GM04503 (cell line): ENCODE measurements around the gene MDP1.
"Not testable (repeated sequence)": the region's sequence is repeated elsewhere in the genome, so short reads cannot be mapped to it uniquely, and the experiment has no call there.

Experiments
- DNase-seq: peaks from one replicate; pipeline ENCODE4 v3.0.0-alpha.2; 2012; ENCODE audit warnings: low read depth

MDP1 gene

DNA sequence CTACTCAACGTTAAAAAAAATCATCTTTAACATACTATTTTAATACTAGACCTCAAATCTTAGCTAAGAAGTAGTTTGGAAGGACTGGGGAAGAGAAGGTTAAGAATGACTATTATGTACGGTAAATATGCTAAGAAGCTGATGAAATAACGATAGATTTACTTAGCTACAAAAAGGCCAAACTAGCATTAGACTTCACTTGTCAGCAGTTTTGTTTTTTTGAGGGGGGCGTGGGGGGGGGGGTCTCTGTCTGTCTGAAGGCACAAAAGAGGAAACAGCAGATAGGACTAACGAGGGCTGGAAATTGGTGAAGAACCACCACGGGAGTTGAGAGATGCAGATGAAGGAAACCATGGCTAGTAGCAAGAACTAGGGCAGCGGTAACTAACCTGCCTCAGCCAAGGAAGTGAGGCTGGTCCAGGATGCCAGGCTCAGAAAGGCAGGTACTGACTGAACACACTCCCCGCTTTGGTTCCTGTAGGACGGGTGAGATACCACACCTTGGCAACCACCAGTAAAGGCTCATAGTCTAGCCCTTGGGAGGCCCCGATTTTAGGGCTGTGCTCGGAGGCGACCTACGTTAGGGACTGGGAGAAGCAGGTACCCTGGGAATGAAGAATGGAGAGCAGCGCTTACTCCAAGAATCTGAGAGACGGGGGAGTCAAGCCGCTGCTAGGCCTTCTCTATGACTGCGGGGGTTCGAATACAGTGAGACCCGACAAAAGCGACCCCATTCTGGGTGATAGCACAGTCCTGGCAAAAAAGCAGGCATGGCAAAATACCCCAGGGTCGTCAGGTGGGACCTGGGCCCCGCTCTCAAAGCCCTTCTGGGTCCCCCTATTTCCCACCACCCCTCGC, 15.6 kb upstream of the MDP1 start:
- DNase-seq: no peak

DNA sequence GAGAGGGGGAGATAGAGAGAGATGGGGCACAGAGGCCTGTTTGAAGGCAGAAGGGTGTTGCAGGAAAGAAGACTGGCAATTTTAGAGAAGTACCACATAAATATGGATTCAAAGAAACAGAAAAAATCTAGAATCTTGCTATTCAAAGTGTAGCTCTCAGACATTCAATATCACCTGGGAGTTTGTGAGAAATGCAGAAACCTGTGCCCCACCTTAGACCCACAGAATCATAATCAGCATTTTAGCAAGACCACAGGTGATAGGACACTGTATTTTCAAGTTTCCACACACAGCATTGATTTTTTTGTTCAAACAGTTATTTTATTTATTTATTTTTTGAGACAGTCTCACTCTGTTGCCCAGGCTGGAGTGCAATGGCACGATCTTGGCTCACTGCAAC, 13.0 kb upstream of the MDP1 start:
- no peak for DNase-seq

- no peak for DNase-seq
These were observed 10.6 kb upstream of the MDP1 start for GRCh38 chr14:24226473-24226872.

DNA sequence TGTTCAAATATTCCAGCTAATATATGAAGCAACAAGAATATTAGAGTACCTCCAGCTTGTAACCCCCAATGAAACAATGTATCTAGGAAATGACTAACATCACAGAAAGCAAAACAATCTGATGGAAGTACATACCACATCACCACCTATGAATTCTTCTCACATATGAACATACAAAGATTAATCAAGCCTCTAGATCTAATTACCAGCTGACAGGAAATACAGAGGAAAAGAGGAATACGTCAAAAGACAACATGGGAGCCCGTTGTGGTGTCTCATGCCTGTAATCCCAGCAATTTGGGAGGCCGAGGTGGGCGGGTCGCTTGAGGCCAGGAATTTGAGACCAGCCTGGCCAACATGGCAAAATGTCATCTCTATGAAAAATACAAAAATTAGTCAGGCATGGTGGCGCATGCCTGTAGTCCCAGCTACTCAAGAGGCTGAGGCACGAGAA, 8.8 kb upstream of the MDP1 start:
- peak; percentile 85 for DNase-seq

GRCh38 chr14:24222987-24223386, 7.1 kb upstream of the MDP1 start:
- DNase-seq: not testable (repeated sequence)

- DNase-seq: no peak
These were observed 3.7 kb upstream of the MDP1 start for GRCh38 chr14:24219521-24219920.

- no peak for DNase-seq
These were observed 3.2 kb upstream of the MDP1 start for GRCh38 chr14:24219080-24219479.

GRCh38 chr14:24216876-24217275, 1.0 kb upstream of the MDP1 start:
- not testable (repeated sequence) for DNase-seq

- no peak for DNase-seq
These were observed 456 bp upstream of the MDP1 start for GRCh38 chr14:24216345-24216699.

- no peak for DNase-seq
These were observed 1.8 kb downstream of the MDP1 start for GRCh38 chr14:24213866-24214662.

GRCh38 chr14:24212924-24213865, 2.7 kb downstream of the MDP1 start, which contains the start of gene CHMP4A:
CHMP4A (minus strand) TSS chr14:24213488; CDS start chr14:24213439, 49 bp downstream.
- peak; percentile 88 for DNase-seq

GRCh38 chr14:24211311-24211710, 4.6 kb downstream of the MDP1 start:
- DNase-seq: no peak

- no peak for DNase-seq
These were observed 8.2 kb downstream of the MDP1 start for GRCh38 chr14:24207625-24208024.

GRCh38 chr14:24207104-24207551, 8.7 kb downstream of the MDP1 start:
- no peak for DNase-seq

- DNase-seq: no peak
These were observed 9.4 kb downstream of the MDP1 start for GRCh38 chr14:24206260-24207103.

GRCh38 chr14:24204163-24205146, 11.4 kb downstream of the MDP1 start:
- no peak for DNase-seq

DNA sequence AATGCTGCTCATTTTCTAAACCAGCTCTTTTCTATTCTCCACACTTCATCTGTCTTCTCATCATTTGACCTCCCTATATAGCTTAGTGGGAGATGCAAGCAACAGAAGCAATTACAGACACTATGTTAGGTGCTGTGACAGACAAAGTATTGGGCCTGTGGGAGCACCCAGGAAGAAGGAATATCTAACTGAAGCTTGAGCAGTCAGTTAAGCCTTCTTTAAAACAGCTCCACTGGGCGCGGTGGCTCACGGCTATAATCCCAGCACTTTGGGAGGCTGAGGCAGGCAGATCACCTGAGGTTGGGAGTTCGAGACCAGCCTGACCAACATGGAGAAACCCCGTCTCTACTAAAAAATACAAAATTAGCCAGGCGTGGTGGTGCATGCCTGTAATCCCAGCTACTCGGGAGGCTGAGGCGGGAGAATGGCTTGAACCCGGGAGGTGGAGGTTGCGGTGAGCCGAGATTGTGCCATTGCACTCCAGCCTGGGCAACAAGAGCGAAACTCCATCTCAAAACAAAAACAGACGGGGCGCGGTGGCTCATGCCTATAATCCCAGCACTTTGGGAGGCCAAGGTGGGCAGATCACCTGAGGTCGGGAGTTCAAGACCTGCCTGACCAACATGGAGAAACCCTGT, 12.5 kb downstream of the MDP1 start:
- not testable (repeated sequence) for DNase-seq

DNA sequence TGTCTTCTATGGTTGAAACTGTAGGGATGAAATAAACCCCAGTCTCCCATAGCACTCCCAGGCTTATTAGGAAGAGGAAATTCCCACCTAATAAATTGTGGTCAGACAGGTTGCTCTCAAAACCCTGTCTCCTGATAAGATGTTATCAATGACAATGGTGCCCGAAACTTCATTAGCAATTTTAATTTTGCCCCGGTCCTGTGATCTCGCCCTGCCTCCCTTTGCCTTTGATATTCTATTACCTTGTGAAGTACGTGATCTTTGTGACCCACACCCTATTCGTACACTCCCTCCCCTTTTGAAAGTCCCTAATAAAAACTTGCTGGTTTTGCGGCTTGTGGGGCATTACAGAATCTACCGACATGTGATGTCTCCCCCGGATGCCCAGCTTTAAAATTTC, 13.3 kb downstream of the MDP1 start:
- not testable (repeated sequence) for DNase-seq
